GM23338 (cell line): Measurements from ENCODE around the gene ZNF337. TPM values are rescaled to one million over a fixed set of nuclear protein-coding genes. Genes with fewer than 3 reads are reported as not detected.

Experiments used
- ATAC-seq: fragments of 200-7000 bp; cut with Tn5 transposase; 3 replicates; pipeline ENCODE4 v1.9.1; 2020
- DNase-seq: peaks from one replicate; pipeline ENCODE4 v3.0.0-alpha.2; 2015; ENCODE audit warnings: low spot score
- H2AFZ ChIP-seq: fragments of 200-600 bp; sonication (generic); 2 replicates; pipeline ENCODE4 v1.8.0; 2016; ENCODE audit warnings: antibody characterized with exemption, mild to moderate bottlenecking, moderate library complexity
- H3F3A ChIP-seq: fragments of 200-600 bp; sonication (generic); replicated peaks from 2 replicates; pipeline ENCODE4 v1.8.0; 2017; ENCODE audit warnings: antibody characterized with exemption, mixed run types, low read depth
- H3K27ac ChIP-seq: fragments of 200-600 bp; sonication (generic); 2 replicates; pipeline ENCODE4 v1.6.1; 2016; ENCODE audit warnings: low read depth
- H3K27me3 ChIP-seq: fragments of 200-600 bp; sonication (generic); 2 replicates; pipeline ENCODE4 v1.8.0; 2016; ENCODE audit warnings: mild to moderate bottlenecking, mixed run types, moderate library complexity; ENCODE audit not compliant: insufficient read depth
- H3K36me3 ChIP-seq: fragments of 200-600 bp; sonication (generic); 2 replicates; pipeline ENCODE4 v1.8.0; 2016; ENCODE audit warnings: mild to moderate bottlenecking; ENCODE audit not compliant: insufficient read depth
- H3K4me1 ChIP-seq: fragments of 200-600 bp; sonication (generic); 2 replicates; pipeline ENCODE4 v1.8.0; 2016; ENCODE audit warnings: mild to moderate bottlenecking, moderate library complexity; ENCODE audit not compliant: insufficient read depth
- H3K4me2 ChIP-seq: fragments of 200-600 bp; sonication (generic); 2 replicates; pipeline ENCODE4 v1.7.1; 2017; ENCODE audit warnings: mixed run types
- H3K4me3 ChIP-seq: fragments of 200-600 bp; sonication (generic); 2 replicates; pipeline ENCODE4 v1.6.1; 2016; ENCODE audit warnings: mixed run types
- H3K79me2 ChIP-seq: fragments of 200-600 bp; sonication (generic); replicated peaks from 2 replicates; pipeline ENCODE4 v1.8.0; 2017; ENCODE audit warnings: mild to moderate bottlenecking; ENCODE audit not compliant: insufficient read depth
- H3K9me2 ChIP-seq: fragments of 200-600 bp; sonication (generic); 2 replicates; pipeline ENCODE4 v1.8.0; 2017; ENCODE audit not compliant: insufficient read depth
- H4K20me1 ChIP-seq: fragments of 200-600 bp; sonication (generic); replicated peaks from 2 replicates; pipeline ENCODE4 v1.8.0; 2017; ENCODE audit warnings: mild to moderate bottlenecking; ENCODE audit not compliant: insufficient read depth
- H3K27ac Mint-ChIP-seq: 2 replicates; pipeline ENCODE4 v1.8.0; 2020; ENCODE audit warnings: inconsistent platforms, mild to moderate bottlenecking, moderate library complexity, mixed read lengths
- H3K27me3 Mint-ChIP-seq: 3 replicates; pipeline ENCODE4 v1.8.0; 2022; ENCODE audit warnings: low read depth, mild to moderate bottlenecking, moderate library complexity, mixed read lengths, inconsistent platforms; ENCODE audit not compliant: insufficient read depth, poor library complexity
- H3K36me3 Mint-ChIP-seq: 3 replicates; pipeline ENCODE4 v1.8.0; 2021; ENCODE audit warnings: low read depth, mild to moderate bottlenecking, inconsistent platforms, moderate library complexity, mixed read lengths
- H3K4me1 Mint-ChIP-seq: 3 replicates; pipeline ENCODE4 v1.8.0; 2020; ENCODE audit warnings: mild to moderate bottlenecking, inconsistent platforms, mixed read lengths
- H3K4me3 Mint-ChIP-seq: 3 replicates; pipeline ENCODE4 v1.8.0; 2021; ENCODE audit warnings: moderate library complexity, mild to moderate bottlenecking, inconsistent platforms, mixed read lengths
- H3K9me3 Mint-ChIP-seq: 3 replicates; pipeline ENCODE4 v1.8.0; 2020; ENCODE audit warnings: moderate library complexity, mild to moderate bottlenecking, inconsistent platforms, mixed read lengths
- CREB1 ChIP-seq: fragments of 250-450 bp; sonication (Bioruptor Pico); IDR thresholded peaks from 2 replicates; pipeline ENCODE4 v1.5.0; 2020; ENCODE audit warnings: low read depth, mild to moderate bottlenecking, moderate library complexity
- ETS1 ChIP-seq: IDR thresholded peaks from 2 replicates; pipeline ENCODE4 v1.6.1; 2016; ENCODE audit warnings: antibody characterized with exemption
- EZH2 ChIP-seq: fragments of 200-600 bp; sonication (generic); IDR thresholded peaks from one replicate; pipeline ENCODE4 v1.8.0; 2017; ENCODE audit warnings: antibody characterized with exemption, mild to moderate bottlenecking, low read depth; ENCODE audit not compliant: unreplicated experiment
- EZH2phosphoT487 ChIP-seq: fragments of 200-600 bp; sonication (generic); IDR thresholded peaks from one replicate; pipeline ENCODE4 v1.8.1; 2018; ENCODE audit warnings: antibody characterized with exemption; ENCODE audit not compliant: unreplicated experiment
- JUNB ChIP-seq: IDR thresholded peaks from one replicate; pipeline ENCODE4 v1.6.1; 2016; ENCODE audit warnings: antibody characterized with exemption; ENCODE audit not compliant: unreplicated experiment
- NANOG ChIP-seq: IDR thresholded peaks from 2 replicates; pipeline ENCODE4 v1.6.1; 2016; ENCODE audit warnings: antibody characterized with exemption, borderline replicate concordance
- POLR2AphosphoS5 ChIP-seq: IDR thresholded peaks from 2 replicates; pipeline ENCODE4 v1.6.1; 2016; ENCODE audit warnings: antibody characterized with exemption, low read depth
- REST ChIP-seq: IDR thresholded peaks from one replicate; pipeline ENCODE4 v1.6.1; 2018; ENCODE audit warnings: antibody characterized with exemption; ENCODE audit not compliant: unreplicated experiment
- STAT1 ChIP-seq: IDR thresholded peaks from one replicate; pipeline ENCODE4 v1.6.1; 2016; ENCODE audit warnings: antibody characterized with exemption; ENCODE audit not compliant: unreplicated experiment
- ZNF114 ChIP-seq: fragments of 250-450 bp; sonication (Bioruptor Pico); IDR thresholded peaks from 2 replicates; pipeline ENCODE4 v1.5.0; 2020; ENCODE audit warnings: mild to moderate bottlenecking, moderate library complexity
- ZNF331 ChIP-seq: fragments of 250-450 bp; sonication (Bioruptor Pico); IDR thresholded peaks from 2 replicates; pipeline ENCODE4 v1.5.0; 2020; ENCODE audit warnings: low read depth, mild to moderate bottlenecking, moderate library complexity
- polyA plus RNA-seq: library from polyadenylated mRNA; unstranded; fragments of >200 nt; fragmentation: Nextera tagmentation; extraction: Ambion mirVana; gene quantifications from 2 replicates; pipeline ENCODE4 v1.2.1, GENCODE V29; 2016
- total RNA-seq: library from RNA; depleted of rRNA; stranded (reverse); fragments of >200 nt; shearing (Covaris generic); gene quantifications from 2 replicates; pipeline ENCODE4 v1.2.3, GENCODE V29; 2014
- TF ChIP-seq, protein P1 (sequence below), 2 experiments: fragments of 200-600 bp in 1 of 2; sonication (generic) in 1 of 2; conservative IDR thresholded peaks; 2 replicates each; pipeline versions ENCODE4 v1.5.1 to v1.6.1; 2016 to 2017; ENCODE audit warnings: antibody characterized with exemption in 2 of 2, low read depth in 2 of 2, mild to moderate bottlenecking in 2 of 2, moderate library complexity in 1 of 2
- TF ChIP-seq, protein P2 (sequence below): fragments of 250-450 bp; sonication (Bioruptor Pico); IDR thresholded peaks from 2 replicates; pipeline ENCODE4 v1.5.0; 2020; ENCODE audit warnings: mild to moderate bottlenecking, moderate library complexity

The ZNF337 gene
- total and polyA plus RNA-seq, 2 experiments from 2014 or later = 2.1 to 6.3 TPM

- no peaks in the 10 kb centered on the region for H3F3A ChIP-seq
Measured at GRCh38 chr20:25726357-25726756, 29.7 kb upstream of the ZNF337 start.

More at GRCh38 chr20:25726357-25726756, 29.7 kb upstream of the ZNF337 start:
- H3K4me3 Mint-ChIP-seq = no peak overlapping the region
- no peaks in the 10 kb centered on the region for H4K20me1 ChIP-seq
- ATAC-seq (no peak), DNase-seq (no peak)
- H3K36me3 ChIP-seq = no peaks in the 10 kb centered on the region
- no peak overlapping the region for H3K4me3 ChIP-seq
- no peak for TF ChIP-seq CREB1 (CRISPR knock-in tag)
- no peak for TF ChIP-seq ETS1
- no peak for TF ChIP-seq EZH2phosphoT487
- no peak for TF ChIP-seq ZNF114 (CRISPR knock-in tag)
- TF ChIP-seq, protein P1, sequence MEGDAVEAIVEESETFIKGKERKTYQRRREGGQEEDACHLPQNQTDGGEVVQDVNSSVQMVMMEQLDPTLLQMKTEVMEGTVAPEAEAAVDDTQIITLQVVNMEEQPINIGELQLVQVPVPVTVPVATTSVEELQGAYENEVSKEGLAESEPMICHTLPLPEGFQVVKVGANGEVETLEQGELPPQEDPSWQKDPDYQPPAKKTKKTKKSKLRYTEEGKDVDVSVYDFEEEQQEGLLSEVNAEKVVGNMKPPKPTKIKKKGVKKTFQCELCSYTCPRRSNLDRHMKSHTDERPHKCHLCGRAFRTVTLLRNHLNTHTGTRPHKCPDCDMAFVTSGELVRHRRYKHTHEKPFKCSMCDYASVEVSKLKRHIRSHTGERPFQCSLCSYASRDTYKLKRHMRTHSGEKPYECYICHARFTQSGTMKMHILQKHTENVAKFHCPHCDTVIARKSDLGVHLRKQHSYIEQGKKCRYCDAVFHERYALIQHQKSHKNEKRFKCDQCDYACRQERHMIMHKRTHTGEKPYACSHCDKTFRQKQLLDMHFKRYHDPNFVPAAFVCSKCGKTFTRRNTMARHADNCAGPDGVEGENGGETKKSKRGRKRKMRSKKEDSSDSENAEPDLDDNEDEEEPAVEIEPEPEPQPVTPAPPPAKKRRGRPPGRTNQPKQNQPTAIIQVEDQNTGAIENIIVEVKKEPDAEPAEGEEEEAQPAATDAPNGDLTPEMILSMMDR (conservative IDR thresholded peaks at IDR 0.05; ENCODE audit: low read depth in 2 of 2) = no peak
- no peak for TF ChIP-seq JUNB
- TF ChIP-seq EZH2 = no peak
- no peak for TF ChIP-seq REST
- no peak for TF ChIP-seq STAT1
- TF ChIP-seq NANOG = no peak
- no peak for TF ChIP-seq ZNF331 (CRISPR knock-in tag)
- TF ChIP-seq, protein P2, sequence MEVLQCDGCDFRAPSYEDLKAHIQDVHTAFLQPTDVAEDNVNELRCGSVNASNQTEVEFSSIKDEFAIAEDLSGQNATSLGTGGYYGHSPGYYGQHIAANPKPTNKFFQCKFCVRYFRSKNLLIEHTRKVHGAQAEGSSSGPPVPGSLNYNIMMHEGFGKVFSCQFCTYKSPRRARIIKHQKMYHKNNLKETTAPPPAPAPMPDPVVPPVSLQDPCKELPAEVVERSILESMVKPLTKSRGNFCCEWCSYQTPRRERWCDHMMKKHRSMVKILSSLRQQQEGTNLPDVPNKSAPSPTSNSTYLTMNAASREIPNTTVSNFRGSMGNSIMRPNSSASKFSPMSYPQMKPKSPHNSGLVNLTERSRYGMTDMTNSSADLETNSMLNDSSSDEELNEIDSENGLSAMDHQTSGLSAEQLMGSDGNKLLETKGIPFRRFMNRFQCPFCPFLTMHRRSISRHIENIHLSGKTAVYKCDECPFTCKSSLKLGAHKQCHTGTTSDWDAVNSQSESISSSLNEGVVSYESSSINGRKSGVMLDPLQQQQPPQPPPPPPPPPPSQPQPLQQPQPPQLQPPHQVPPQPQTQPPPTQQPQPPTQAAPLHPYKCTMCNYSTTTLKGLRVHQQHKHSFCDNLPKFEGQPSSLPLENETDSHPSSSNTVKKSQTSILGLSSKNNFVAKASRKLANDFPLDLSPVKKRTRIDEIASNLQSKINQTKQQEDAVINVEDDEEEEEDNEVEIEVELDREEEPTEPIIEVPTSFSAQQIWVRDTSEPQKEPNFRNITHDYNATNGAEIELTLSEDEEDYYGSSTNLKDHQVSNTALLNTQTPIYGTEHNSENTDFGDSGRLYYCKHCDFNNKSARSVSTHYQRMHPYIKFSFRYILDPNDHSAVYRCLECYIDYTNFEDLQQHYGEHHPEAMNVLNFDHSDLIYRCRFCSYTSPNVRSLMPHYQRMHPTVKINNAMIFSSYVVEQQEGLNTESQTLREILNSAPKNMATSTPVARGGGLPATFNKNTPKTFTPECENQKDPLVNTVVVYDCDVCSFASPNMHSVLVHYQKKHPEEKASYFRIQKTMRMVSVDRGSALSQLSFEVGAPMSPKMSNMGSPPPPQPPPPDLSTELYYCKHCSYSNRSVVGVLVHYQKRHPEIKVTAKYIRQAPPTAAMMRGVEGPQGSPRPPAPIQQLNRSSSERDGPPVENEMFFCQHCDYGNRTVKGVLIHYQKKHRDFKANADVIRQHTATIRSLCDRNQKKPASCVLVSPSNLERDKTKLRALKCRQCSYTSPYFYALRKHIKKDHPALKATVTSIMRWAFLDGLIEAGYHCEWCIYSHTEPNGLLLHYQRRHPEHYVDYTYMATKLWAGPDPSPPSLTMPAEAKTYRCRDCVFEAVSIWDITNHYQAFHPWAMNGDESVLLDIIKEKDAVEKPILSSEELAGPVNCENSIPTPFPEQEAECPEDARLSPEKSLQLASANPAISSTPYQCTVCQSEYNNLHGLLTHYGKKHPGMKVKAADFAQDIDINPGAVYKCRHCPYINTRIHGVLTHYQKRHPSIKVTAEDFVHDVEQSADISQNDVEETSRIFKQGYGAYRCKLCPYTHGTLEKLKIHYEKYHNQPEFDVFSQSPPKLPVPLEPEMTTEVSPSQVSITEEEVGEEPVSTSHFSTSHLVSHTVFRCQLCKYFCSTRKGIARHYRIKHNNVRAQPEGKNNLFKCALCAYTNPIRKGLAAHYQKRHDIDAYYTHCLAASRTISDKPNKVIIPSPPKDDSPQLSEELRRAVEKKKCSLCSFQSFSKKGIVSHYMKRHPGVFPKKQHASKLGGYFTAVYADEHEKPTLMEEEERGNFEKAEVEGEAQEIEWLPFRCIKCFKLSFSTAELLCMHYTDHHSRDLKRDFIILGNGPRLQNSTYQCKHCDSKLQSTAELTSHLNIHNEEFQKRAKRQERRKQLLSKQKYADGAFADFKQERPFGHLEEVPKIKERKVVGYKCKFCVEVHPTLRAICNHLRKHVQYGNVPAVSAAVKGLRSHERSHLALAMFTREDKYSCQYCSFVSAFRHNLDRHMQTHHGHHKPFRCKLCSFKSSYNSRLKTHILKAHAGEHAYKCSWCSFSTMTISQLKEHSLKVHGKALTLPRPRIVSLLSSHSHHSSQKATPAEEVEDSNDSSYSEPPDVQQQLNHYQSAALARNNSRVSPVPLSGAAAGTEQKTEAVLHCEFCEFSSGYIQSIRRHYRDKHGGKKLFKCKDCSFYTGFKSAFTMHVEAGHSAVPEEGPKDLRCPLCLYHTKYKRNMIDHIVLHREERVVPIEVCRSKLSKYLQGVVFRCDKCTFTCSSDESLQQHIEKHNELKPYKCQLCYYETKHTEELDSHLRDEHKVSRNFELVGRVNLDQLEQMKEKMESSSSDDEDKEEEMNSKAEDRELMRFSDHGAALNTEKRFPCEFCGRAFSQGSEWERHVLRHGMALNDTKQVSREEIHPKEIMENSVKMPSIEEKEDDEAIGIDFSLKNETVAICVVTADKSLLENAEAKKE = no peak
- no peak for TF ChIP-seq POLR2AphosphoS5
- H3K27me3 ChIP-seq = no peaks in the 10 kb centered on the region
- peaks cover 2% of the 10 kb centered on the region; the same call in 1 of the 3 replicates for H3K36me3 Mint-ChIP-seq
- peaks cover 11% of the 10 kb centered on the region for H3K9me3 Mint-ChIP-seq
- no peaks in the 10 kb centered on the region for H3K4me1 Mint-ChIP-seq
- H3K79me2 ChIP-seq = no peaks in the 10 kb centered on the region
- no peaks in the 10 kb centered on the region for H3K9me2 ChIP-seq
- H3K27ac Mint-ChIP-seq = no peak overlapping the region
- no peaks in the 10 kb centered on the region for H3K4me1 ChIP-seq
- no peak overlapping the region for H2AFZ ChIP-seq
- no peak overlapping the region for H3K27ac ChIP-seq
- H3K4me2 ChIP-seq = no peak overlapping the region
- no peaks in the 10 kb centered on the region for H3K27me3 Mint-ChIP-seq
